ENCODE data around the gene CACNA1E.

DNA sequence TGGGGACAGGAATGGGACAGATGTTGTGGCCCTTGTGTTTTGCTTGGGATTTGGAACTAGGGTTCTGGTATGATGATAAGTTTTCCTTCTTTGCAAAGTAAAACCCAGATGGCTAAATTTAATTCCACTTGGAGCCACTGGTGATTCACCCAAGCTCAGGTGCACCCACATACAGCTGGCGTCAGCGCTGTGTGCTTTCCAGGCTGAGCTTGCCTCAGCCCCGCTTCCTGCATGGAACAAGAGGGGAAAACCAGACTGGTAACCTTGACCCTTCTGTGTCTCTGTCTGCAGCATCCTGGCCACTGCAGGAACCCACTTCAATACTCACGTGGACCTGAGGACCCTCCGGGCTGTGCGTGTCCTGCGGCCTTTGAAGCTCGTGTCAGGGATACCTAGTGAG, 94.2 kb downstream of the CACNA1E start:
- TF ChIP-seq, protein P1, sequence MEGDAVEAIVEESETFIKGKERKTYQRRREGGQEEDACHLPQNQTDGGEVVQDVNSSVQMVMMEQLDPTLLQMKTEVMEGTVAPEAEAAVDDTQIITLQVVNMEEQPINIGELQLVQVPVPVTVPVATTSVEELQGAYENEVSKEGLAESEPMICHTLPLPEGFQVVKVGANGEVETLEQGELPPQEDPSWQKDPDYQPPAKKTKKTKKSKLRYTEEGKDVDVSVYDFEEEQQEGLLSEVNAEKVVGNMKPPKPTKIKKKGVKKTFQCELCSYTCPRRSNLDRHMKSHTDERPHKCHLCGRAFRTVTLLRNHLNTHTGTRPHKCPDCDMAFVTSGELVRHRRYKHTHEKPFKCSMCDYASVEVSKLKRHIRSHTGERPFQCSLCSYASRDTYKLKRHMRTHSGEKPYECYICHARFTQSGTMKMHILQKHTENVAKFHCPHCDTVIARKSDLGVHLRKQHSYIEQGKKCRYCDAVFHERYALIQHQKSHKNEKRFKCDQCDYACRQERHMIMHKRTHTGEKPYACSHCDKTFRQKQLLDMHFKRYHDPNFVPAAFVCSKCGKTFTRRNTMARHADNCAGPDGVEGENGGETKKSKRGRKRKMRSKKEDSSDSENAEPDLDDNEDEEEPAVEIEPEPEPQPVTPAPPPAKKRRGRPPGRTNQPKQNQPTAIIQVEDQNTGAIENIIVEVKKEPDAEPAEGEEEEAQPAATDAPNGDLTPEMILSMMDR (conservative IDR thresholded peaks at IDR 0.05; ENCODE audit: low read length): no peak
- TF ChIP-seq EZH2phosphoT487 (IDR thresholded peaks at IDR 0.05; ENCODE audit: borderline replicate concordance, low read depth, low read length): no peak

All from OCI-LY7 (cell line).